Measurements from ENCODE around the gene SCLY. TPM values are rescaled to one million over a fixed set of nuclear protein-coding genes. Genes with fewer than 3 reads are reported as not detected.

Gene SCLY
- total RNA-seq, 1 donor from 2014 or later: 11.5 TPM

DNA sequence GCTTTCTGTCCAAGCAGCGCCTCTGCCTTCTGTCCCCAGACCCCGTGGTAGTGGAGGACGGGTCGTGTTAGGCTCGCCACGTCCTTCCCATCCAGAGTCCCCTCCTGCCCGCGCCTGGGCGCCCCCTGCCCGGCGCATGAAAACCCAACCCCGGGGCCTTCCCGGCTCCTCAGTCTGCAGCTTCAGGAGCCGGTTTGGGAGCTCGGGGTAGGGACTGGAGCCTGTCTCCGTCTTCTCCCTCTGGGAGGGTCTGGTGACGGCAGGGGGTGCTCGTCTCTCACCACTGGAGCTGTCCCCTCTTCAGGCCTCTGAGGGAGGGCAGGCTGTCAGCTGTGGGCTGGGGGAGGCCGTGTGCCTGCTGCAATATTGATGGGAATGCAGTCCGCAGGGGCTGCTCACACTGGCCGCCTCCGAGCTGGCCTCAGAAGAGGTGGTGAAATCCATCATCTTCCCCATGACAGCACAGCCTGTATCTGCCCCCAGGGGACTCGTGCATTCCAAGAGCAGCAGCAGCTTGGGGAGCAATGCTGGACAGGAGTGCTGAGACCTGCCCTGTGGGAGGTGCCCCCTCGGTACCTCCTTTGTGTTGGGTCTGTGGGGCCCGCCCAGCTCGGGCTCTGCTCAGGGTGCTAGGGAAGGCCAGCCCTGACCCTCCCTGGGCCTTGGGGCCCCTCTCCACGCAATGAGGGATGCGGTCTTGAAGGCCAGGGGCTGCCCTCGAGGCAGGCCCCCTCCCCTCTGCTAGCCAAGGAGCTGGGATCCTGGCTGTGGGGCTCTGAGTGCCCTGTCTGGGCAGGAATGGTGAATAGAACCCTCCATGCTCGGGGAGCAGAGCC is 59.9 kb downstream of the SCLY start:
- TF ChIP-seq, protein P1, sequence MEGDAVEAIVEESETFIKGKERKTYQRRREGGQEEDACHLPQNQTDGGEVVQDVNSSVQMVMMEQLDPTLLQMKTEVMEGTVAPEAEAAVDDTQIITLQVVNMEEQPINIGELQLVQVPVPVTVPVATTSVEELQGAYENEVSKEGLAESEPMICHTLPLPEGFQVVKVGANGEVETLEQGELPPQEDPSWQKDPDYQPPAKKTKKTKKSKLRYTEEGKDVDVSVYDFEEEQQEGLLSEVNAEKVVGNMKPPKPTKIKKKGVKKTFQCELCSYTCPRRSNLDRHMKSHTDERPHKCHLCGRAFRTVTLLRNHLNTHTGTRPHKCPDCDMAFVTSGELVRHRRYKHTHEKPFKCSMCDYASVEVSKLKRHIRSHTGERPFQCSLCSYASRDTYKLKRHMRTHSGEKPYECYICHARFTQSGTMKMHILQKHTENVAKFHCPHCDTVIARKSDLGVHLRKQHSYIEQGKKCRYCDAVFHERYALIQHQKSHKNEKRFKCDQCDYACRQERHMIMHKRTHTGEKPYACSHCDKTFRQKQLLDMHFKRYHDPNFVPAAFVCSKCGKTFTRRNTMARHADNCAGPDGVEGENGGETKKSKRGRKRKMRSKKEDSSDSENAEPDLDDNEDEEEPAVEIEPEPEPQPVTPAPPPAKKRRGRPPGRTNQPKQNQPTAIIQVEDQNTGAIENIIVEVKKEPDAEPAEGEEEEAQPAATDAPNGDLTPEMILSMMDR (conservative IDR thresholded peaks at IDR 0.05; ENCODE audit: low read depth, low read length): no peak
- DNase-seq (ENCODE audit: low read depth): no peak

DNA sequence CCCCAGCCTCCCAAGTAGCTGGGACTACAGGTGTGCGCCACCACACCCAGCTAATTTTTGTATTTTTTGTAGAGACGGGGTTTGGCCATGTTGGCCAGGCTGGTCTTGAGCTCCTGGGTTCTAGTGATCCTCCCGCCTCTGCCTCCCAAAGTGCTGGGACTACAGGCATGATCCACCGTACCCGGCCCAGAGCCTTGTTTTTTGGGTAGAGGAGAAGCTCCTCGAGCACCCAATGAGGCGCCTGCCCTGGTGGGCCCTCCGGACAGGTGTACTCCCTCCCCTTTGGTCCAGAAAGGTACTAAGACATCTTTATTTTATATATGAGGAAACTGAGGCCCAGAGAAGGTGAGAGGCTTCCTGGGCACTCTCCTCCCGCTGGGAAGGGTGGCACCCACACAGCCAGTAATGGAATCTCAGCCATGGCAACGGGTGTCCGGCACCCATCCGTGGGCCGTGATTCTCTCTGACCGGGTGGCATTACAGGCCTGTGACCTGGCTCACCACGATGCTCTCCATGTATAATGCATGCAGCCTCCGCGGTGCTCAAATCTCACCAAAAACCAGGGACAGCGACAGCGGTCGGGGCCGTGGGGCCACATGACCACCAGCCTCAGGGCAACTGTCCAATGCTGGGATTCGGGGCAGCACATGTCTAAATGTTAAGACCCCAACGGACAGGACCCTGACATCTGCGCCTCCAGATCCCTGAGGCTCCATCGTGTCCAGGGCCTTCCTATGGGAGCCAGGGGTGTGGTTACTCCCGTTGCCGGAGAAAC is 60.9 kb downstream of the SCLY start:
- no peak for DNase-seq (ENCODE audit: low read depth)
- H3K4me3 ChIP-seq (ENCODE audit: low read depth, low read length): no peak overlapping the region
- TF ChIP-seq, protein P1 (conservative IDR thresholded peaks at IDR 0.05; ENCODE audit: low read depth, low read length): no peak

More for the DNA sequence above, 59.9 kb downstream of the SCLY start:
- H3K4me3 ChIP-seq (ENCODE audit: low read depth, low read length): no peak overlapping the region

DNA sequence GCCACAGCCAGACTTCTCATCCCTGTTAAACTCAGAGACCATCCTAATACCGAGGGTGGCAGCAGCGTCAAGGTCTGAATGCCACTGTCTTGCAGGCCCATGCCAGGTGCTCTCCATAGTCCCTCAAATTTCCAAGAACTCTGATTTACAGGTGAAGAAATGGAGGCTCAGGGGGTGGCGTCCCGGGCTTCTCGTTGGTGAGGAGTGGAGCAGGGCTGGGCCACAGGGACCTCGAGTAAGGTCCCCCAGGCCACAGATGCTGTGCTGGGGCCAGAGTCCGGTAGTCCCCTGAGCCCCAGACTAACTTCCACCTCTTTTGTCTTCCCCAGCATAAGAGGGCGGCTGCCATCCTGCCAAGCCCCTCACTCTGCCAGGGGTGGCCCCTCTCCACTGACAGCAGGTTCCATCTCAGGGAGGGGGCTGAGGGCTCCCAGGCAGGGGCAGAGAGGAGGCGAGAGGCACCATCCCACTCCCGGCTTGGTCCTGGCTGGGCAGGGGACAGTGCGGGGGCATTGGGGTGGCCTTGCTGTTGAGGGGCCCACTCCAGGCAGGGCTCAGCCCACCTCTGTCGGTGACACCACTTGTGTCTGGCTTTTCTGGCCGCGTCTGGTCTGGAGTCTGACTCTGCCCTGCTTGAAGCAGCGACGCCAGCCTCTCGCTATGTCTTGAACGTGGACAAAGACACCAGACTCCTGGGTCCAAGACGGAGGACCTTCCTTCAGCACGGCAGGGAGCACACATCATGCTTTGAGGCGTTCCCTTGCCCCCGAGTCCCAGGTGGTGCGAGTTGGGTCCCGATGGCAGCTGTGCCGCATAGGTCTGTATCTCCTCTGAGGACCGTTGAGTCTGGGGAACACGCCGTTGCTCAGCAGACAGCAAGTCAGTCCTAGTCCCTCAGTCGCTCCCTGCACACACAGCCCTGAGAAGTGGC is 61.8 kb downstream of the SCLY start:
- DNase-seq (ENCODE audit: low read depth): no peak
- TF ChIP-seq, protein P1 (conservative IDR thresholded peaks at IDR 0.05; ENCODE audit: low read depth, low read length): no peak
- no peak overlapping the region for H3K4me3 ChIP-seq (ENCODE audit: low read depth, low read length)

DNA sequence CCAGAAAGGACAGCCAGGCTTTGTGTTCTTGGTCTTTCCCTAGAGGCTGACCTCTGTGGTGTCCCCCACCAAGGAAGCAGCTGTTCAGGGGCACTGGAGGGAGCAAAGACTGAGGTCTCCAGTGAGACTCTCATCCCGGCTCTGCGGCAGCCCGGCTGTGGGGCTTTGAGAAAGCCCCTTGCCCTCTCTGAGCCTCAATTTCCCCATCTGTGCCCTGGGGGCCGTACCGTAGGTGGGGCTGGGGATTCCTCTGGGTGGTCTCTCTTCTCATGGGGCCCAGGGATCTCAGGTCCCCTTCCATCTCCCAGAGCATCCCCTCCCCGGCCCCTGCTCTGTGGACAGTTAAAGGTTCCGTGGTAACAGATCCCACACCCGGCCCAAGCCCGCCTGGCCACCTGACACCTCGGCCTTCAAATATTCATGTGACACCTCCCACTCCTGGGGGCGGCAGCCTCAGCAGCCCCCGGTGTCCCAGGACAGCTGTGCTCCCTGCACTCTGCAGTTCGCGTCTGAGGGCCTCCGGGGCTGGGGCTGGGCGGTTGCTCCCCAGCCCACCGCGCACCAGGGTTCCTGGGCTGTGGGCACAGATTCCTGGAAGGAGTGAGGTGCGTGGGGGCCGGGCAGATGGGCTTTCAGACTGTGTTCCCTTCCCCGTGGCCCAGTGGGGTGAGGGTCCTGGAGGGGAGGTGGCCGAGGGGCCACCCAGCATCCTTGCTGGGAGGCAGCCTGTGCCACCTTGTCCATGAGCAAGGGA is 62.6 kb downstream of the SCLY start:
- TF ChIP-seq, protein P1 (conservative IDR thresholded peaks at IDR 0.05; ENCODE audit: low read depth, low read length): no peak
- H3K4me3 ChIP-seq (ENCODE audit: low read depth, low read length): no peak overlapping the region
- no peak for DNase-seq (ENCODE audit: low read depth)

DNA sequence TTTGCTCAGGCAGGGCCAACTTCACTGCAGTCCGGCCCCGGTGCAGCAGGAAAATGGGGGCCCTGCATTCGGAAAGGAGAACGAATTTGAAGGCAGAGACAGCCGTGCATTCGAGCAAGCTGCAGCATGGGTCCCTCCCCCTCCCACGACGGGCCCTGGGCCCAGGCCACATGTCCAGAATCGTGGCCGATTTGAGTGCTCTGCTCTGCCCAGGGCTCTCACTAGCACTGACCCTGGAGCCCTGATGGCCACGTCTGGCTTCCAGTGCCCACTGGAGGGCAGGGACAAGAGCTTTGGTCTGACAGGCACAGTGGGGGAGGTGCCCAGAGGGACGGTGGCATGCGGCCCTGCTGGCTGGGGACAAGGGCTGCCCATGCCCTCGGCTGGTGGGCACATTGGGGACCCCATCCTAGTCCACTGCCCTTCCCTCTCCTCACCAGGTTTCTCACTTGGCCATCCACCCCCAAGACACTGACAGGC is 63.2 kb downstream of the SCLY start:
- TF ChIP-seq, protein P1 (conservative IDR thresholded peaks at IDR 0.05; ENCODE audit: low read depth, low read length): no peak
- no peak overlapping the region for H3K4me3 ChIP-seq (ENCODE audit: low read depth, low read length)
- DNase-seq (ENCODE audit: low read depth): no peak
